ENCODE measurements around the gene AHRR. TPM values are rescaled to one million over a fixed set of nuclear protein-coding genes. Genes with fewer than 3 reads are reported as not detected.

Gene AHRR
- total and polyA plus RNA-seq, 2 donors (not counting 1 experiment from before 2014, with no cell fraction given), result 11.3 to 26.4 TPM

GRCh38 chr5:332843-333242 is 11.3 kb downstream of the AHRR start:
- DNase-seq (ENCODE audit: low read depth in 2 of 2), result no peak
- TF ChIP-seq EZH2 (IDR thresholded peaks at IDR 0.05; ENCODE audit: low read length, missing control alignments) (no peak), CTCF (conservative IDR thresholded peaks at IDR 0.05 in 1 of 2, IDR thresholded peaks at IDR 0.05 in 1 of 2; ENCODE audit: low read depth in 1 of 2, low read length in 2 of 2) (no peak)
- Histone ChIP-seq H3K9ac (ENCODE audit: insufficient read depth, low read length) (no peak overlapping the region), H3K27me3 (ENCODE audit: control insufficient read depth, insufficient read depth, low read length) (no peaks in the 10 kb centered on the region), H3K79me2 (ENCODE audit: control insufficient read depth, insufficient read depth, low read length) (peaks cover 90% of the 10 kb centered on the region), H4K20me1 (ENCODE audit: control insufficient read depth, extremely low read depth, insufficient read depth, low read length) (peaks cover 2% of the 10 kb centered on the region), H3K9me3 (ENCODE audit: control insufficient read depth, insufficient read depth, low read depth, low read length) (no peaks in the 10 kb centered on the region), H3K4me3 (replicated peaks in 1 of 4; ENCODE audit: control extremely low read depth in 1 of 4, insufficient read depth in 1 of 4, low read depth in 3 of 4, low read length in 4 of 4) (no peak overlapping the region), H3K4me2 (ENCODE audit: extremely low read depth, insufficient read depth, low read length) (no peak overlapping the region), H2AFZ (ENCODE audit: low read length) (no peak overlapping the region), H3K27ac (ENCODE audit: insufficient read depth, low read length) (no peak overlapping the region), H3K36me3 (ENCODE audit: control insufficient read depth, insufficient read depth, low read length) (no peaks in the 10 kb centered on the region), H3K4me1 (ENCODE audit: control insufficient read depth, extremely low read depth, insufficient read depth, low read length) (no peaks in the 10 kb centered on the region)

DNA sequence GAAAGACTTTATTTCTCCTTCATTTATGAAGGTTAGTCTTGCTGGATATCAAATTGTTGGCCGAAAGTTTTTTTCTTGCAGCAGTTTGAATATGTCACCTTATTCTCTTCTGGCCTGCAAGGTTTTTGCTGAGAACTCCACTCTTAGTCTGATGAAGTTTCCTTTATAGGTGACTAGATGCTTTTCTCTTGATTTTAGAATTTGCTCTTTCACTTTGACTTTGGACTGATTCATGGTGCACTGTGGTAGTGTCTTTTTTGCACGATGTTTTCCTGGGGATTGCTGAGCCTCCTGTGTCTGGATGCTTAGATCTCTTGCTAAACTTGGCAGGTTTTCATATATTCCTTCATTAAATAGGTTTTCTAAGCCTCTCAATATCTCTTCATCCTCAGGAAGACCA is 12.4 kb downstream of the AHRR start:
- Histone ChIP-seq H3K4me3 (replicated peaks in 1 of 4; ENCODE audit: control extremely low read depth in 1 of 4, insufficient read depth in 1 of 4, low read depth in 3 of 4, low read length in 4 of 4) (no peak overlapping the region), H3K79me2 (ENCODE audit: control insufficient read depth, insufficient read depth, low read length) (peaks cover 90% of the 10 kb centered on the region), H3K36me3 (ENCODE audit: control insufficient read depth, insufficient read depth, low read length) (no peaks in the 10 kb centered on the region), H3K9ac (ENCODE audit: insufficient read depth, low read length) (no peak overlapping the region), H3K27ac (ENCODE audit: insufficient read depth, low read length) (no peak overlapping the region), H3K4me1 (ENCODE audit: control insufficient read depth, extremely low read depth, insufficient read depth, low read length) (no peaks in the 10 kb centered on the region), H3K4me2 (ENCODE audit: extremely low read depth, insufficient read depth, low read length) (no peak overlapping the region), H2AFZ (ENCODE audit: low read length) (no peak overlapping the region), H3K27me3 (ENCODE audit: control insufficient read depth, insufficient read depth, low read length) (no peaks in the 10 kb centered on the region), H3K9me3 (ENCODE audit: control insufficient read depth, insufficient read depth, low read depth, low read length) (no peaks in the 10 kb centered on the region), H4K20me1 (ENCODE audit: control insufficient read depth, extremely low read depth, insufficient read depth, low read length) (peaks cover 2% of the 10 kb centered on the region)
- DNase-seq (ENCODE audit: low read depth in 2 of 2), result no peak
- TF ChIP-seq EZH2 (IDR thresholded peaks at IDR 0.05; ENCODE audit: low read length, missing control alignments), result no peak
- TF ChIP-seq CTCF (conservative IDR thresholded peaks at IDR 0.05 in 1 of 2, IDR thresholded peaks at IDR 0.05 in 1 of 2; ENCODE audit: low read depth in 1 of 2, low read length in 2 of 2), result no peak

DNA sequence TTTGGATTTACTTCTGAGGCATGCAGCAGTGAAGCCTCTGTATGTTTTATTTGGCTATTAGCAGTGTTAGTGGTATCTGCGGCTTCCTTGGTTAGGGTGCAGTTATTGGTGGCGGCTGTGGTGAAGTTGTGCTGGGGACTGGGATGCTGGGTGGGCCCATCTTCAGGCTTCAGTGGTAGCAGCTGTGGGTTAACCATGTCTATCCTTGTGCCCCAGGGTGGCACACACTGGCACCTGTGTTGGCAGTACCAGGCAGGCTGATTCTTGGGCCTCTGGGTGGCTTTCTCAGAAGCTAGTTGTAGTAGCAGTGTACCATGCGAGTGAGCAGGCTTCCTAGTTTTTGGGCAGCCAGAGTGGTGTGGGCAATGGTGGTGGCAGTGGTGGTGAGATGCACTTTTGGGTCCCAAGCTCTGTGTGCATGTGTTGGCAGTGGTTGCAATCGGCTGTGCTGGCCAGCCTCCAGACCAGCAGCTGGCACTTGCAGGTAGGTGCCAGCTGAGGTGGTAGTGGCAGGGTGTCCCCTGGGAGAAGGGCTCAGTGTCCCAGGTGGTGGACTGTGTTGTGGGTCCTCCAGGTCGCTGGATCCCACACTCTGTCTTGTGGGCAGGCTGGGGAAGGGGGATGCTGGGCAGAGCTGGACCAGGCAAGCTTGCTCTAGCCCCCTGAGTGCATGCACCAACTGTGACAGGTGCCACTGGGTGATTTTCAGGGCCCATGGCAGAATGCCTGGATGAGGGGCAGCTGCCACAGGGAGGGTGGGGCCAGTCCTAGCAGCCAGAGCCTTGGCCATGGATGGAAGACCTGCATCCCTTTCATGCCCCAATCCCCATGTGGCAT is 13.6 kb downstream of the AHRR start:
- Histone ChIP-seq H3K27me3 (ENCODE audit: control insufficient read depth, insufficient read depth, low read length) (no peaks in the 10 kb centered on the region), H3K9me3 (ENCODE audit: control insufficient read depth, insufficient read depth, low read depth, low read length) (no peaks in the 10 kb centered on the region), H3K9ac (ENCODE audit: insufficient read depth, low read length) (no peak overlapping the region), H4K20me1 (ENCODE audit: control insufficient read depth, extremely low read depth, insufficient read depth, low read length) (peaks cover 2% of the 10 kb centered on the region), H3K4me2 (ENCODE audit: extremely low read depth, insufficient read depth, low read length) (no peak overlapping the region), H3K4me3 (replicated peaks in 1 of 4; ENCODE audit: control extremely low read depth in 1 of 4, insufficient read depth in 1 of 4, low read depth in 3 of 4, low read length in 4 of 4) (no peak overlapping the region), H2AFZ (ENCODE audit: low read length) (no peak overlapping the region), H3K27ac (ENCODE audit: insufficient read depth, low read length) (no peak overlapping the region), H3K79me2 (ENCODE audit: control insufficient read depth, insufficient read depth, low read length) (peaks cover 89% of the 10 kb centered on the region), H3K36me3 (ENCODE audit: control insufficient read depth, insufficient read depth, low read length) (no peaks in the 10 kb centered on the region), H3K4me1 (ENCODE audit: control insufficient read depth, extremely low read depth, insufficient read depth, low read length) (no peaks in the 10 kb centered on the region)
- TF ChIP-seq EZH2 (IDR thresholded peaks at IDR 0.05; ENCODE audit: low read length, missing control alignments), result no peak
- no peak for TF ChIP-seq CTCF (conservative IDR thresholded peaks at IDR 0.05 in 1 of 2, IDR thresholded peaks at IDR 0.05 in 1 of 2; ENCODE audit: low read depth in 1 of 2, low read length in 2 of 2)
- no peak for DNase-seq (ENCODE audit: low read depth in 2 of 2)

Measured in fibroblast of lung (primary cell).